ENCODE measurements around the gene ASTN2.

Gene ASTN2

DNA sequence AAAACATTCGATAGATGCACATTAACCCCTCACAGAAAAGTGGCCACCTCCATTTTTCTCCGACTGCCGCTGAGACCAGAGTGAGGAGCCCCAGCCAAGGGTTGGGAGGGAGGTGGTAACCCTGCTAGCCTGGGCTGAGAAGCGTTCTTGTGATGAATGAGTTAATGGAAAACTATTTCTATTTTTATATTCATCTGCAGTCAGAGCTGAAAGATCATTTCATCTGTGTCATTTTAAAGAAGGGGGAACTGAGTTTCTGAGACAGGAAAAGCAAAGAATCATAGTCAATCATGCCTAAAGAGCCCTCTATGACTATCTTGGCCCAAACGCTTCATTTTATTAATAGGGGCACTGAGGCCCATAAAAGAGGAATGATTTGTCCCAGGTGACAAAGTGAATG, 1031.7 kb downstream of the ASTN2 start:
- DNase-seq (ENCODE audit: low read depth), result no peak

DNA sequence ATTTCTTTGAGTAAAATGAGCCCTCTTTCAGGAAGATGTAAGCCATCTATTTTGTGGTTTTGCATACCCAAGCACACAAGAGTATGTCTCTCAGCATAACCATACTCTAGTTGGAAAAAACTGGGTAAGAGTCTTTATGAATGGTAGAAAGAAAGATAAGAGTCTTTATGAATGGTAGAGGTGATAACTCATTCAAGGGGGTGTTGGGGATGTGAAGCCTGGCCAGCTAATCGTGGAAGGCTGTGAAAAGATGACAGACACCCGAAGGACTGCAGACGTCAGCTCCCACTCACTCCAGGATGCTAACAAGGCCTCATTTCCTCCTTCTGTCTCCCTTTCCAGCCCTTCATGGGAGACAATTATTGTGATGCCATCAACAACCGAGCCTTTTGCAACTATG, 1032.8 kb downstream of the ASTN2 start:
- no peak for DNase-seq (ENCODE audit: low read depth)
- H3K4me3 ChIP-seq (ENCODE audit: low read depth, low read length), result no peak overlapping the region
- TF ChIP-seq, protein P1, sequence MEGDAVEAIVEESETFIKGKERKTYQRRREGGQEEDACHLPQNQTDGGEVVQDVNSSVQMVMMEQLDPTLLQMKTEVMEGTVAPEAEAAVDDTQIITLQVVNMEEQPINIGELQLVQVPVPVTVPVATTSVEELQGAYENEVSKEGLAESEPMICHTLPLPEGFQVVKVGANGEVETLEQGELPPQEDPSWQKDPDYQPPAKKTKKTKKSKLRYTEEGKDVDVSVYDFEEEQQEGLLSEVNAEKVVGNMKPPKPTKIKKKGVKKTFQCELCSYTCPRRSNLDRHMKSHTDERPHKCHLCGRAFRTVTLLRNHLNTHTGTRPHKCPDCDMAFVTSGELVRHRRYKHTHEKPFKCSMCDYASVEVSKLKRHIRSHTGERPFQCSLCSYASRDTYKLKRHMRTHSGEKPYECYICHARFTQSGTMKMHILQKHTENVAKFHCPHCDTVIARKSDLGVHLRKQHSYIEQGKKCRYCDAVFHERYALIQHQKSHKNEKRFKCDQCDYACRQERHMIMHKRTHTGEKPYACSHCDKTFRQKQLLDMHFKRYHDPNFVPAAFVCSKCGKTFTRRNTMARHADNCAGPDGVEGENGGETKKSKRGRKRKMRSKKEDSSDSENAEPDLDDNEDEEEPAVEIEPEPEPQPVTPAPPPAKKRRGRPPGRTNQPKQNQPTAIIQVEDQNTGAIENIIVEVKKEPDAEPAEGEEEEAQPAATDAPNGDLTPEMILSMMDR (IDR thresholded peaks at IDR 0.05; ENCODE audit: low read depth, low read length, missing control alignments), result no peak

More for the DNA sequence above, 1031.7 kb downstream of the ASTN2 start:
- H3K4me3 ChIP-seq (ENCODE audit: low read depth, low read length), result no peak overlapping the region
- TF ChIP-seq, protein P1 (IDR thresholded peaks at IDR 0.05; ENCODE audit: low read depth, low read length, missing control alignments), result no peak

DNA sequence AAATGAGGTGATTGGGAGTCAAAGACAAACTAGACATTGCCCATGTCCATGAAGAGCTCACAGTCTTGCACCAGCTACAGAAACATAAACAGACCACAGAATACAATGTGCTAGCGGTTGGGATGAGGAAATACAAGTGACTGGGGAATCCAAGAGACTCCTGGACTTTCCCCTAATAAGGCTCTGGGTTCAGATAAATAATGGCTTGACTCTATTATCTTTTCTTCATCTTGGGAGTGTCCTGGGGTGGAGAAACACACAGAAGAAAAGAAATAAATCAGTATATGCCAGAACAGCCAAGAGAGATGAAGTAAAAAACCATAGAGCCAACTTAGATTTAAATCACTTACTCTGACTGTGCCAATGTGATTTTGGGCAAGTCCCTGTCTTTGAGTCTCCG, 1033.5 kb downstream of the ASTN2 start:
- DNase-seq (ENCODE audit: low read depth), result no peak
- TF ChIP-seq, protein P1 (IDR thresholded peaks at IDR 0.05; ENCODE audit: low read depth, low read length, missing control alignments), result no peak
- H3K4me3 ChIP-seq (ENCODE audit: low read depth, low read length), result no peak overlapping the region

DNA sequence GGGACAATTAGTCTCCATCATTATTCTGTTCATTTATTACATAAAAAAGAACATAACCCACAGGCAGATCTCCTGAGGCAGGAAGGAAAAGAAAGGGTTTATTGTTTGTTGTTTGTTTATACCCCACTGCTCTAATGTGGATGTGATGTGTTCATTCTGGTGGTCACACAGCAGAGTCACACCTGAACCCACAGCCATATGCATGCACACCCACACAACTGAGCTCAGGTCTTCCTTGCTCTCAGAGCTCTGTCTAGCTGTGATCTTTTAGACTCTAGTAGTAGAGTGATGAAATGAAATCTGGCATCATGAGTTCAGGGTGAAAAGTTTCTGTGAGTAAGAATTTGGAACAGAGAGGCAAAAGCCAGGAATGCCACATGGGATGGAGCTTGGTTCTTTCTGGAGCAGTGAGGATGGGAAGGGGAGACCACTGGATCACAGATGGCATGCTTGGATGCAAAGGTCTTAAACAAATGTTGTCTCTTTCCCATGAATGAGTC, 1034.3 kb downstream of the ASTN2 start:
- TF ChIP-seq, protein P1 (IDR thresholded peaks at IDR 0.05; ENCODE audit: low read depth, low read length, missing control alignments), result no peak
- H3K4me3 ChIP-seq (ENCODE audit: low read depth, low read length), result no peak overlapping the region
- DNase-seq (ENCODE audit: low read depth), result no peak

DNA sequence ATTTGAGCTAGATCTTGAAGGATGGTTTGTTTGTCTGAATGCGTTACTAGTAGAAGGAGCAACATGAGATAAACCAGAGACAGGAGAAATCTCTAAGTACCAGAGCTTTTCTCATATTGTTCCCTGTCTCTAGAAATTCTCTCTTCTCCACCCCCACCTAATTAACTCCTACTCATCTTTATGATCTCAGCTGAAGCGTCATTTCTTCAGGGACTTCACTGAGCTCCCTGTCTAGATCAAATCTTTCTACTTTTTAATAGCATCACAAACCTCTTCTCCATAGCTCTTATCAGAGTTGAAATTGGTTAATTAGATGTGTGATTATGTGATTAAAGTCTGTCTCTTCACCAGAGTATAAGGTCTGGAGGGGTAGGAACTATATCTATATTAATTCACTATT, 1035.0 kb downstream of the ASTN2 start:
- DNase-seq (ENCODE audit: low read depth), result no peak
- no peak overlapping the region for H3K4me3 ChIP-seq (ENCODE audit: low read depth, low read length)
- TF ChIP-seq, protein P1 (IDR thresholded peaks at IDR 0.05; ENCODE audit: low read depth, low read length, missing control alignments), result no peak

DNA sequence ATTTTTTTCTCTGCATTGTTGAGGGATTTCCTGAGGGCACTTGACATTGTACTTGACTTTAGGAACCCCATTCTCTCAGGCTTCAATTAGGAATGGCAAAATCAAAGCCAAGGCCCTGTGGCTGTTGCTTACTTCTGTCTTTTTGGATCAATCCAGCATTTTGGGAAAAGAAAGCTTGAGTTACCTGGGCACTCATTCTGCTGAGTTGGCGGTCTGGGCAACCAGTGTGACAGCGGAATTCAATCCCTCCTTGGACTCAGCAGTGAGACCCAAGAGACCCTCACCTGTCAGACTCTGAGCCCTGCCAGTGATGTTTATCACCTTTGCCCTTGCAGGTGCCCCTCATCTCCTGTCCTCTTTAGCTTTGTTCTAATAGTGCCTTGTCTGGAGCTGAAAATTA, 1036.0 kb downstream of the ASTN2 start:
- DNase-seq (ENCODE audit: low read depth), result no peak
- TF ChIP-seq, protein P1 (IDR thresholded peaks at IDR 0.05; ENCODE audit: low read depth, low read length, missing control alignments), result no peak

DNA sequence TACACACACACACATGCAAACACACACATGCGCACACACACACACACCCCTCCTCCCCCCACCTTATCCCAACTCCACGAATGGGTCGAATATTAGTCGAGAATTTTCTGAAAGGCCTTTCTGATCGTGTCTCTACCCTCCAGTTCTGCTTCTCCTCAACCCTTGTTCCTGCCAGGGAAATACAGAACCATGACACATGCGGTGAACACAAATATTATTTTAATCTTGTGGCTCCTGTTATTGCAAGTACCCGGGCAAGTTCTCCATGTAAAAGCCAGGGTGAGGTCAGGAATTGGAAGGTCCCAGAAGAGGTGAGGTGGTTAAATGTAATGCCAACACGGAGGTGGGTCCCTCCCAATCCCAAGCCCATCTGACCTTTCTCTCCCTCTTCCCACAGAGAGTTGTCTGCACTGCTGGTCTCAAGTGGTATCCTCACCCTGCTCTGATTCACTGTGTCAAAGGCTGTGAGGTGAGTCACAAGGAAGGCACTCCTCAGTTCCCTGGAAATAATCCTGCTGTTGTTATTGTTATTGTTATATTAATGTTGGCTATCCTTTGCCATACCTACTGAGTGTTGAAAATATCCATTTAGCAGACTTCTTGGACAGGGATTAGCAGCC, 1037.6 kb downstream of the ASTN2 start:
- no peak overlapping the region for H3K4me3 ChIP-seq (ENCODE audit: low read depth, low read length)
- TF ChIP-seq, protein P1 (IDR thresholded peaks at IDR 0.05; ENCODE audit: low read depth, low read length, missing control alignments), result no peak
- DNase-seq (ENCODE audit: low read depth), result no peak

More for the DNA sequence above, 1036.0 kb downstream of the ASTN2 start:
- H3K4me3 ChIP-seq (ENCODE audit: low read depth, low read length), result no peak overlapping the region

Measured in GM12864 (cell line).